ENCODE measurements around the gene NECTIN2. TPM values are rescaled to one million over a fixed set of nuclear protein-coding genes. Genes with fewer than 3 reads are reported as not detected.
A peak's percentile ranks its signal among the peaks of the same experiment; 100 is the strongest.

NECTIN2 gene
- total RNA-seq, 1 experiment from 2014 or later: 61.0 TPM

DNA sequence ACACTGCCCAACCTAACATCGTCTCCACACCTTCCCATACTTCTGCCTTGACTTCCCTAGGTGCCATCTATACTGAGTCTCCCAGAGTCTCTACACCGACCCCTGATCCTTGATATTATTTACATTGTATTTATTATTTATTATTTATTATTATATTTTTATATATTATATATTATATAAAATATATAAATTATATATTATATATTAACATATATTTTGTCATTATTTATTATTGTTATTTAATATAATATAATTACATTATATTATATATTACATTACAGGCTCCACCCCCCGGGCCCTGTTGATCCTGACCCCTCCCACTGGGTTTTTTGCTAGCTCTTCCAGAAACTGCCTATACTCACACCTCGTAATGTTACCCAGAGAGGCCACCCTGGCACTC is 26.6 kb downstream of the NECTIN2 start:
- peaks cover 14% of the 10 kb centered on the region for H3K4me1 ChIP-seq (ENCODE audit: insufficient read depth, low read length)
- no peak overlapping the region for H3K27ac ChIP-seq (ENCODE audit: low read length)
- intact Hi-C loops (cut with micrococcal nuclease): no loop called here
- POLR2A ChIA-PET (ENCODE audit: unreplicated experiment): no interaction called here
- no peaks in the 10 kb centered on the region for H3K9me3 ChIP-seq (ENCODE audit: low read length)
- ATAC-seq (no peak), DNase-seq (no peak)
- H3K79me2 ChIP-seq (ENCODE audit: low read length): no peaks in the 10 kb centered on the region
- no peak overlapping the region for H2AFZ ChIP-seq (ENCODE audit: low read length)
- no TSS peak for BruUV-seq (replicated peaks)
- H3K36me3 ChIP-seq (ENCODE audit: low read depth, low read length): peaks cover 7% of the 10 kb centered on the region
- CTCF ChIA-PET: no interaction called here
- no peaks in the 10 kb centered on the region for H4K20me1 ChIP-seq (ENCODE audit: low read length)
- TF ChIP-seq EZH2phosphoT487 (IDR thresholded peaks at IDR 0.05; ENCODE audit: borderline replicate concordance, low read length) (no peak), EZH2 (IDR thresholded peaks at IDR 0.05; ENCODE audit: low read length, unreplicated experiment) (no peak)
- TF ChIP-seq, protein P1, sequence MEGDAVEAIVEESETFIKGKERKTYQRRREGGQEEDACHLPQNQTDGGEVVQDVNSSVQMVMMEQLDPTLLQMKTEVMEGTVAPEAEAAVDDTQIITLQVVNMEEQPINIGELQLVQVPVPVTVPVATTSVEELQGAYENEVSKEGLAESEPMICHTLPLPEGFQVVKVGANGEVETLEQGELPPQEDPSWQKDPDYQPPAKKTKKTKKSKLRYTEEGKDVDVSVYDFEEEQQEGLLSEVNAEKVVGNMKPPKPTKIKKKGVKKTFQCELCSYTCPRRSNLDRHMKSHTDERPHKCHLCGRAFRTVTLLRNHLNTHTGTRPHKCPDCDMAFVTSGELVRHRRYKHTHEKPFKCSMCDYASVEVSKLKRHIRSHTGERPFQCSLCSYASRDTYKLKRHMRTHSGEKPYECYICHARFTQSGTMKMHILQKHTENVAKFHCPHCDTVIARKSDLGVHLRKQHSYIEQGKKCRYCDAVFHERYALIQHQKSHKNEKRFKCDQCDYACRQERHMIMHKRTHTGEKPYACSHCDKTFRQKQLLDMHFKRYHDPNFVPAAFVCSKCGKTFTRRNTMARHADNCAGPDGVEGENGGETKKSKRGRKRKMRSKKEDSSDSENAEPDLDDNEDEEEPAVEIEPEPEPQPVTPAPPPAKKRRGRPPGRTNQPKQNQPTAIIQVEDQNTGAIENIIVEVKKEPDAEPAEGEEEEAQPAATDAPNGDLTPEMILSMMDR (conservative IDR thresholded peaks at IDR 0.05; ENCODE audit: low read depth, low read length): no peak
- no peak overlapping the region for H3K4me3 ChIP-seq (ENCODE audit: low read length)
- H3F3A ChIP-seq (ENCODE audit: low read length, unreplicated experiment): no peaks in the 10 kb centered on the region
- H3K9ac ChIP-seq (ENCODE audit: low read length): no peak overlapping the region
- H3K27me3 ChIP-seq (ENCODE audit: low read length): no peaks in the 10 kb centered on the region
- no peaks in the 10 kb centered on the region for H3K9me2 ChIP-seq (replicated peaks; ENCODE audit: low read length)
- H3K4me2 ChIP-seq (ENCODE audit: low read length): no peak overlapping the region

DNA sequence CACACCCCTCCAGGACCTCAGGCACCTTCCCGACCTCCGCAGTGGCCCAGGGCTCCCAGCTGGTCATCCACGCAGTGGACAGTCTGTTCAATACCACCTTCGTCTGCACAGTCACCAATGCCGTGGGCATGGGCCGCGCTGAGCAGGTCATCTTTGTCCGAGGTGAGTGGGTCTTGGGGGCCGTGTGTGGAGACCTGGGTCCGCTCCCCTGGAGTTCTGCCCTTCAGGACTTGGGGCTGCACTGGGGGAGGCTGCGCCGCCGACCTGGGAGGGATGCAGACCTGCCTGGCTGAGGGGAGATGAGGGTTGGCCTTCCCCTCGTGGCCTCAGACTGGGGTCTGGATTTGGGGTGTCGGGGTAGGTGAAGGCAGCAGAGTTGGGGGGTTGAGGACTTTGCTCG is 28.2 kb downstream of the NECTIN2 start:
- DNase-seq (no peak), ATAC-seq (no peak)
- H3K36me3 ChIP-seq (ENCODE audit: low read depth, low read length): peaks cover 7% of the 10 kb centered on the region
- H3K4me2 ChIP-seq (ENCODE audit: low read length): no peak overlapping the region
- H3K4me1 ChIP-seq (ENCODE audit: insufficient read depth, low read length): peaks cover 14% of the 10 kb centered on the region
- no peaks in the 10 kb centered on the region for H4K20me1 ChIP-seq (ENCODE audit: low read length)
- H3K9me3 ChIP-seq (ENCODE audit: low read length): no peaks in the 10 kb centered on the region
- no peak overlapping the region for H2AFZ ChIP-seq (ENCODE audit: low read length)
- ChIA-PET CTCF (no interaction called here), POLR2A (ENCODE audit: unreplicated experiment) (no interaction called here)
- no peaks in the 10 kb centered on the region for H3K27me3 ChIP-seq (ENCODE audit: low read length)
- H3K27ac ChIP-seq (ENCODE audit: low read length): no peak overlapping the region
- no TSS peak for BruUV-seq (replicated peaks)
- H3K9me2 ChIP-seq (replicated peaks; ENCODE audit: low read length): no peaks in the 10 kb centered on the region
- H3K4me3 ChIP-seq (ENCODE audit: low read length): no peak overlapping the region
- TF ChIP-seq, protein P1 (conservative IDR thresholded peaks at IDR 0.05; ENCODE audit: low read depth, low read length): no peak
- no peak for TF ChIP-seq EZH2phosphoT487 (IDR thresholded peaks at IDR 0.05; ENCODE audit: borderline replicate concordance, low read length)
- H3F3A ChIP-seq (ENCODE audit: low read length, unreplicated experiment): no peaks in the 10 kb centered on the region
- no peak overlapping the region for H3K9ac ChIP-seq (ENCODE audit: low read length)
- intact Hi-C loops (cut with micrococcal nuclease): no loop called here
- no peaks in the 10 kb centered on the region for H3K79me2 ChIP-seq (ENCODE audit: low read length)

DNA sequence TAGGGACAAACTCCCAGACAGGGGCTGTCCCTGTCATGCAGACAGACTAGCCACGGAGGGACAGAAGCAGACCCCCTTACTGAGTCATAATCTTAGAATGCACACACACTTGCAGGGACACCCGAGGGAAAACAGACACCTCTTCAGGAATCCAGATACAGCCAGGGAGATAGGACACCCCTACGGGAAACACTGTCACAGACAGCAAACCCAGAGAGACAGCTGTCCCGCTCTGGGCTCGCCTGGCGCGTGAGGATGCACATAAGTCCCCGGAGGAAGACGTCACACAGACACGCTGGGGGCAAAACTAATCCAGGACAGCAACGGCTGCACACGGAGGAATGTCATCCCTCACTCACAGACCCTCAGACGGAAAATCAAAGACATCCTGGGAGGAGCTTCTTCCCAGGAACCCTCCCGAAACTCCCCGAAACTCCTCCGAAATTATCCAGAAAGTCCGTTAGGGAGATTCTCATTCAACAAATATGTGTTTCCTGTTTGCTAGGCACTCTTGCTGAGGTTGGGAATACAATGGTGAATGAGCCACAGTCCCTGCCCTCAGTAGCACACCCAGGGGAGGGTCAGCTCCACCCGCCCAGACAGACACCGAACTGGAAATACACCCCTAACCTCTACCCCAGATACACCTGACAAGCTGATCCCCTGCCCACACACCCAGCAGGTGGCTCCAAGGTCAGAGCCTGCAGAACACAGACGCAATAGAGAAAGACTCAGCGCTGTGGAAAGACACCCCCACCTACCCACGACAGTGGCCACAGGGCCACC is 29.8 kb downstream of the NECTIN2 start:
- Histone ChIP-seq H3K79me2 (ENCODE audit: low read length) (no peaks in the 10 kb centered on the region), H3K9me2 (replicated peaks; ENCODE audit: low read length) (no peaks in the 10 kb centered on the region), H3K4me2 (ENCODE audit: low read length) (peak overlapping the region; percentile 38), H3K4me1 (ENCODE audit: insufficient read depth, low read length) (peaks cover 14% of the 10 kb centered on the region), H2AFZ (ENCODE audit: low read length) (no peak overlapping the region), H3K36me3 (ENCODE audit: low read depth, low read length) (peaks cover 7% of the 10 kb centered on the region), H3K4me3 (ENCODE audit: low read length) (peak overlapping the region; percentile 22), H4K20me1 (ENCODE audit: low read length) (no peaks in the 10 kb centered on the region), H3K9ac (ENCODE audit: low read length) (no peak overlapping the region), H3K9me3 (ENCODE audit: low read length) (no peaks in the 10 kb centered on the region), H3K27ac (ENCODE audit: low read length) (peak overlapping the region; percentile 47), H3K27me3 (ENCODE audit: low read length) (no peaks in the 10 kb centered on the region), H3F3A (ENCODE audit: low read length, unreplicated experiment) (no peaks in the 10 kb centered on the region)
- TF ChIP-seq EZH2phosphoT487 (IDR thresholded peaks at IDR 0.05; ENCODE audit: borderline replicate concordance, low read length) (no peak), EZH2 (IDR thresholded peaks at IDR 0.05; ENCODE audit: low read length, unreplicated experiment) (no peak)
- TF ChIP-seq, protein P1 (conservative IDR thresholded peaks at IDR 0.05; ENCODE audit: low read depth, low read length): no peak
- intact Hi-C loops (cut with micrococcal nuclease): no loop called here
- DNase-seq (peak; percentile 59), ATAC-seq (peak; percentile 86)
- BruUV-seq (replicated peaks): no TSS peak
- CTCF ChIA-PET: no interaction called here
- POLR2A ChIA-PET (ENCODE audit: unreplicated experiment): interaction anchor here (0.6 kb wide), 1 partner anchor 30 kb away, joined by 3 read pairs; the partner anchor contains the start of gene NECTIN2

All from PC-3 (cell line).